ENCODE data around the gene RHBDD2. TPM values are rescaled to one million over a fixed set of nuclear protein-coding genes. Genes with fewer than 3 reads are reported as not detected.

RHBDD2 gene
- total RNA-seq, 2 donors from 2014 or later: 51.6 to 68.9 TPM

GRCh38 chr7:75884476-75884875, 5.6 kb downstream of the RHBDD2 start:
- Mint-ChIP-seq H3K4me3 (no peak overlapping the region), H3K27ac (no peak overlapping the region), H3K27me3 (ENCODE audit: insufficient read depth) (no peaks in the 10 kb centered on the region)

GRCh38 chr7:75885036-75885435, 6.2 kb downstream of the RHBDD2 start:
- peaks cover 64% of the 10 kb centered on the region for H3K36me3 ChIP-seq (ENCODE audit: control insufficient read depth, insufficient read depth, low read length)

More at GRCh38 chr7:75884476-75884875, 5.6 kb downstream of the RHBDD2 start:
- peaks cover 78% of the 10 kb centered on the region for H3K36me3 Mint-ChIP-seq (ENCODE audit: low read depth)
- H3K4me1 ChIP-seq (ENCODE audit: control insufficient read depth, insufficient read depth, low read length): peaks cover 3% of the 10 kb centered on the region
- no peaks in the 10 kb centered on the region for H3K9me3 Mint-ChIP-seq
- H3K36me3 ChIP-seq (ENCODE audit: control insufficient read depth, insufficient read depth, low read length): peaks cover 64% of the 10 kb centered on the region
- WGBS, 2 experiments (ENCODE audit: insufficient coverage in 1 of 2, insufficient read length in 1 of 2): 94 to 97% methylated on average over 5 of the region's 5 CpGs
- no peaks in the 10 kb centered on the region for H3K9me3 ChIP-seq (ENCODE audit: control insufficient read depth, low read length)
- no peak for TF ChIP-seq CTCF (conservative IDR thresholded peaks at IDR 0.05)
- peaks cover 18% of the 10 kb centered on the region for H3K4me1 Mint-ChIP-seq
- no peak overlapping the region for H3K27ac ChIP-seq (ENCODE audit: low read depth, low read length)
- H3K27me3 ChIP-seq (ENCODE audit: control insufficient read depth, insufficient read depth, low read length, poor library complexity, severe bottlenecking): no peaks in the 10 kb centered on the region
- DNase-seq: no peak
- H3K9ac ChIP-seq (ENCODE audit: extremely low read depth, low read length, poor library complexity, severe bottlenecking): no peak overlapping the region
- H3K4me3 ChIP-seq (ENCODE audit: low read length): no peak overlapping the region

GRCh38 chr7:75887669-75888369, 9.0 kb downstream of the RHBDD2 start:
- Histone ChIP-seq H3K27ac (ENCODE audit: low read depth, low read length) (no peak overlapping the region), H3K27me3 (ENCODE audit: control insufficient read depth, insufficient read depth, low read length, poor library complexity, severe bottlenecking) (no peaks in the 10 kb centered on the region), H3K36me3 (ENCODE audit: control insufficient read depth, insufficient read depth, low read length) (peaks cover 40% of the 10 kb centered on the region), H3K9ac (ENCODE audit: extremely low read depth, low read length, poor library complexity, severe bottlenecking) (no peak overlapping the region), H3K4me1 (ENCODE audit: control insufficient read depth, insufficient read depth, low read length) (no peaks in the 10 kb centered on the region), H3K4me3 (ENCODE audit: low read length) (no peak overlapping the region), H3K9me3 (ENCODE audit: control insufficient read depth, low read length) (no peaks in the 10 kb centered on the region)
- WGBS, 2 experiments (ENCODE audit: insufficient coverage in 1 of 2, insufficient read length in 1 of 2): 93 to 100% methylated on average over 6 to 13 of the region's 13 CpGs
- Mint-ChIP-seq H3K36me3 (ENCODE audit: low read depth) (peaks cover 52% of the 10 kb centered on the region), H3K9me3 (no peaks in the 10 kb centered on the region), H3K27me3 (ENCODE audit: insufficient read depth) (no peaks in the 10 kb centered on the region), H3K27ac (no peak overlapping the region), H3K4me3 (no peak overlapping the region), H3K4me1 (no peaks in the 10 kb centered on the region)
- no peak for TF ChIP-seq CTCF (conservative IDR thresholded peaks at IDR 0.05)
- DNase-seq: no peak

More at GRCh38 chr7:75885036-75885435, 6.2 kb downstream of the RHBDD2 start:
- WGBS, 2 experiments (ENCODE audit: insufficient coverage in 1 of 2, insufficient read length in 1 of 2): 90 to 92% methylated on average over 3 of the region's 3 CpGs
- no peak overlapping the region for H3K27ac ChIP-seq (ENCODE audit: low read depth, low read length)
- H3K4me1 Mint-ChIP-seq: peaks cover 14% of the 10 kb centered on the region
- peaks cover 78% of the 10 kb centered on the region for H3K36me3 Mint-ChIP-seq (ENCODE audit: low read depth)
- H3K27me3 ChIP-seq (ENCODE audit: control insufficient read depth, insufficient read depth, low read length, poor library complexity, severe bottlenecking): no peaks in the 10 kb centered on the region
- no peak for DNase-seq
- peaks cover 3% of the 10 kb centered on the region for H3K4me1 ChIP-seq (ENCODE audit: control insufficient read depth, insufficient read depth, low read length)
- no peaks in the 10 kb centered on the region for H3K27me3 Mint-ChIP-seq (ENCODE audit: insufficient read depth)
- no peak overlapping the region for H3K4me3 Mint-ChIP-seq
- H3K27ac Mint-ChIP-seq: no peak overlapping the region
- H3K9me3 ChIP-seq (ENCODE audit: control insufficient read depth, low read length): no peaks in the 10 kb centered on the region
- H3K4me3 ChIP-seq (ENCODE audit: low read length): no peak overlapping the region
- no peak for TF ChIP-seq CTCF (conservative IDR thresholded peaks at IDR 0.05)
- no peaks in the 10 kb centered on the region for H3K9me3 Mint-ChIP-seq
- H3K9ac ChIP-seq (ENCODE audit: extremely low read depth, low read length, poor library complexity, severe bottlenecking): no peak overlapping the region
